DMS 273 treated with DMSO at 0.1 percent for 48 hours (cell line): ENCODE measurements around the gene TLN1.
A peak's percentile ranks its signal among the peaks of the same experiment; 100 is the strongest.

ENCODE experiments used
- DNase-seq: peaks from one replicate; lab custom pipeline; 2025; lab: John Stamatoyannopoulos, UW

The TLN1 gene

DNA sequence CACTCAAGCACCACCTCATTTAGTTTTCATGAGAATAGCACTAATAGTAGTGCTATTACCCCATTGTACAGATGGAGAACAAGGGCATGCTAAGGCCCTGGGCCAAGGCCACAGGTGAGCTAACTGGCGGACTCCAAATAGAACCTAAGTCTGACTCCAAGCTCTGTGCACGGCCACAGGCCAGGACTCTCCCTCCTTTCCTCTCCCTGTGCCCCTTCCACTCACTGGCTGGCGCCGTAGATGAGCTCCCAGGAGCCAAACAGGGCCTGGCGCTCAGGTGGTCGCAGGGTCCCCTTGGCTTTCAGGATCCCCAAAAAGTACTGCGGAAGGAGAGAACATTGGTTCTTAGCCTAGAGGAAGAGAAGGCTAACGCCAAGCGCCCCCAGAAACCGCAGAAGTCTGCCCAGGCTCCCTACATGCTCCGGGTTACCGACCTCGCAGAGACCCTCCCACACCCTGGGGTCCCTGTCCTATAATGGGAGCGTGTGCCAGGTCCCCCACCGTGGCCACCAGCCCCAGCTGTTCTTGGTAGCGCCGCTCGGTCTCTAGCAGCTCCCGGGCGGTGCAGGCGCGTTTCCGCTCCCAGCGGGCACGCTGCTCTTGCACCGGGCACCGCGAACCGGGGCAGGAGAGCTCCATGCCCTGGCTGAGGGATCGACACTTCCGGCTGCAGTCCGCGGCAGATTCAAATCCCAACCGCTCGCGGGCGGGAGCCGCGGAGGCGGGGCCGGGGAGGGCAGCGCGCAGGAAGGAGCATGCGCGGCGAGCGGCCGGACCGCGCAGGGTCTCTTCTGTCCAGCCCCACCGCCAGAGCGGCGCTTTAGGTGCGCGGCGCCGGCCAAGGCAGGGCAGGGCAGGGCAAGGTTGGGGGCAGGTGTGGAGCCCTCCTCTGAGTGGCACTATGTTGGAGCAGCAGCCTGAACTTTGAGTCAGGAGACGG, 67.2 kb downstream of the TLN1 start, which contains the start of gene ARHGEF39:
TSS of gene ARHGEF39 (minus strand) at position 665 of the 940 bp plus-strand sequence. CDS start at position 639, 26 bp downstream.
- peak; percentile 33 for DNase-seq

DNA sequence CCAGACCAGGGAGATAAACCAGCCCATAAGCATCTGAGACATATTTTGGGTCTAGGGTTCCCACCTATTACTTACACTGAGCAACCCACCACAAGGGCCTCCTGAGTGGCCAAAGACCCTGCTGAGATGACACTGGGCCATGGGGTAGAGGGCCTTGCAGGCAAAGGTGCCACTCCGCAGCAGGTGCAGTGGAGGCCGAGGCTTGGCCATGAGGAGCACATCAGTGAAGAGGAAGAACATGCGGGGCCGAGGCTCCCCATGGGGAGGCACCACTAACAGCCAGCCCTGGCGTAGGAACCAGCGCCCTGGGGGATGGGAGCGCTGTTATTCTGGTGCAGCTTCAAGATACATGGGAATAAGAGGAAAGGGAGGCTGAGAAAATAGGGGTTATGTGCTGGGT, 69.6 kb downstream of the TLN1 start:
- no peak for DNase-seq

DNA sequence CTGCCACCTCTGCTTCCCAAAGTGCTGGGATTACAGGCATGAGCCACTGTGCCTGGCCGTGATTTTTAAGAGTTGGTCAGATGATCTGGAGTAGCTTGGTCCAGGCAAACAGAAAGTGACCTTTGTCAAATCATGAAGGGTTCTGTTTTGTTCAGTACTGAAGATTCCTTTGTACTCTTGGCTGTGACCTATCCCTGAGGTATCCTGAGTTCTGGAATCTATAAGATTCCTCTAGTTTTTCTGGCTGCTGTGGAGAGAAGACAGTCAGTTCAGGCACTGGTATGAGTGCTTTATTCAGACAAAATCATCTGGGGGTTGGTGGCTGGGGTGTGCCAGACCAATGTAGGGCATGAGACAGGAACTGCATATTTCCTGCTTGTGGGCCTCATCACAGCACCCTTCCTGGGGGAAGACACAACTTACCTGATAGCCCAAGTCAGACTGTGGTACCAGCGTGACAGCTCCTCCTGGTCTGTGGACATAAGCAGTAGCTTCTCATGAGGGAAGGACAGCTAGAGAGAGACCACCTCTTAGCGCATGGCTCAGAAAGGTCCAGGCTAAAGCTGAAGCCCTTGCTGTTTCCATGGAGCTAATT, 70.1 kb downstream of the TLN1 start:
- DNase-seq = no peak

DNA sequence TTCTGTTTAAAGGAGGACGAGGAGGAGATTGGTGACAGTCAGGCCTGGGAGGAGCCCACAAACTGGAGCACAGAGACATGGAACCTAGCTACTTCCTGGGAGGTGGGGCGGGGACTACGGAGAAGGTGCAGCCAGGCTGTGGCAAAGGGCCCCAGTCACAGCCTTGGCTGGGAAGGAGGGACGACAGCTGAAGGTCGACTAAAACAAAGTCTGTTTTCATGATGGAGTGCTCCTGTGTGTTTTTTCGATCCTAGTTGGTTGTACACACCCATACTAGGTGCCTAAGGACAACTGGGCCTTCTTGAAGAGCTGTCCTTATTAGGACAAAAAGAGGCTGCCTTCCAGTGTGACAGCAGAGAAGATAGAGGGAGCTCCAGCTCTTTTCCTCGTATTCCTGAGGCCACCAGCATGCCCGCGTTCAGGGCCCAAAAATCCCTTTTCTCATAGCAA, 71.0 kb downstream of the TLN1 start:
- DNase-seq = no peak

DNA sequence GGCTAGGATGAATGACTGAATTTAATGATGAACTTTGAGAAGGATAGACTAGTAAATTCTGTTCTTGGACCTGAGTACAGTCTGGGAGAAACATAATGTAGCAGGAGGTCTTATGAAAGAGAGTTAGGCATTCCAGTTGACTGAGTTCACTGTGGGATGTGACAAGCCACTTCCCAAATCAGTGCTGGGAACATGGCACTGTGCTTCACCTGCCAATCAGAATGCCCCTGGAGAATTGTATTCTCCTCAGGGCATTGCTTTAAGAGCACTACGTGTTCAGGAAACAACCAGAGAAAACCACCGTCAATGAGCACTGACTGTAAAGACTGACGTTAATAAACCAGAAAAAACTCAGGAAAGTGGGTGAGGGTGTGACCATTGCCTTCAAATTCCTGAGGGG, 72.7 kb downstream of the TLN1 start:
- no peak for DNase-seq

DNA sequence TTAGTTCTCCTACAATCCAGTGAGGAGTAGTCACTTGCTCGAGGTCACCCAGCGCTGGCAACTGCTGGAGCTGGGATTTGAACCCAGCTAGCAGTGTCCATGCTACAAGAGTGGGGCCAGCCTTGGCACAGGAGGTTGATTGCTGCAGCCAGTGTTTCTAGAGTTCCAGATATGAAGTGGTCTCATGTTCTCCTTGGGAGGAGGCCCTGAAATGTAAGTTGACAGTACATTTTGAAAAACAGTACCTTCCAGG, 73.1 kb downstream of the TLN1 start:
- no peak for DNase-seq

DNA sequence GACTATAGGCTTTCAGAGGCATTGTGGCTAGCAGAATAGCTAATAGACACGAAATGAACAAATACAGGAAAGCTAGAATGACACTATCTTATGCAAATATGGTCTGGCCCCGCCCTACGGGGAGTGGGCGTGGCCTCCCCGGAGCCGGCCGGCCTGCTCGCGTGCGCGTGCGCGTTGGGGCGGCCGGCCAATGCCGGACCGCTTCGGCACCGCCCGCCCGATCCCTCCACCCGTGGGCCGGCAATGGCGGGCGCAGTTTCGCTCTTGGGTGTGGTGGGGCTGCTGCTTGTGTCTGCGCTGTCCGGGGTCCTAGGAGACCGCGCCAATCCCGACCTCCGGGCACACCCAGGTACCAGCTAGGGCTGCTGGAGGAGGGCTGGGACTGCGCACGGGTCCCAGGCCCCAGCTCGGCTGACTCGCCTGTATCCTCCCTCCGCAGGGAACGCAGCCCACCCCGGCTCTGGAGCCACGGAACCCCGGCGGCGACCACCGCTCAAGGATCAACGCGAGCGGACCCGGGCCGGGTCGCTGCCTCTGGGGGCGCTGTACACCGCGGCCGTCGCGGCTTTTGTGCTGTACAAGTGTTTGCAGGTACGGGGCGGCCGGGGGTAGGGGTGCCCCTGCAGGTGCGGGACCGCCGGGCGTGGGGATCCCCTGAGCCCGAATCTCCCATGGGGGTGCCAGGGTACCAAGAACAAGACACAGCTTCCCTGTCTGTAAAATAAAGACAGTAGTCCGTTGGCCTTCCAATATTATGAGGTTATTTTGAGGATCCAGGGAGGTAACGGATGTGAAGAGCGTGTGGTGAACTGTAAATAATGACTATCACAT, 73.6 kb downstream of the TLN1 start, which contains the start of gene CCDC107:
TSS of gene CCDC107 (plus strand) at position 156 of the 831 bp plus-strand sequence. CDS start at position 244, 88 bp downstream.
- DNase-seq = no peak

DNA sequence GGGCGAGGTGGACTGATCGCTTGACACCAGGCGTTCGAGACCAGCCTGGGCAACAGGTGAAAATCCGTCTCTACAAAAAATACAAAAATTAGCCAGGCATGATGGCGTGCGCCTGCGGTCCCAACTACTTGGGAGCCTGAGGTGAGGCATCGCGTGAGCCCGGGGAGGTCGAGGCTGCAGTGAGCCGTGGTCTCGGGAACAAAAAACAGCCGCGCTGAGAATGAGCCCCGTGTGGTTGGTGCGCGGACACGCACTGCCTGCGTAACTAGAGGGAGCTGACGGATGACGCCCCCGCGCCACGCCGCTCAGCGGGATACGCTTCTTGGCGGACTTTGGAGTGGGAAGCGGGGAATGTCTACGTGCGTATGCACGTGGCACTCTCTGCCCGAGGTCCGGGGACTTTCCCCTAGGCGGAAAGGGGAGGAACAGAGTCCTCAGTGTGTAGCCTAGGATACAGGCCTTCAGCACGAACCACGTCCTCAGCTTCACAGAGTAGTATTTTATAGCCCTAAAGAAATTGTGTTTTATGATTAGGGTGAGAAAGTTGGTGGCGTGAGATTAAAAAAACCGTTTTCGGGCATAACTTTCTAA, 74.4 kb downstream of the TLN1 start, which contains the start of gene RMRP:
TSS of gene RMRP (minus strand) at position 474 of the 591 bp plus-strand sequence.
- peak; percentile 97 for DNase-seq

DNA sequence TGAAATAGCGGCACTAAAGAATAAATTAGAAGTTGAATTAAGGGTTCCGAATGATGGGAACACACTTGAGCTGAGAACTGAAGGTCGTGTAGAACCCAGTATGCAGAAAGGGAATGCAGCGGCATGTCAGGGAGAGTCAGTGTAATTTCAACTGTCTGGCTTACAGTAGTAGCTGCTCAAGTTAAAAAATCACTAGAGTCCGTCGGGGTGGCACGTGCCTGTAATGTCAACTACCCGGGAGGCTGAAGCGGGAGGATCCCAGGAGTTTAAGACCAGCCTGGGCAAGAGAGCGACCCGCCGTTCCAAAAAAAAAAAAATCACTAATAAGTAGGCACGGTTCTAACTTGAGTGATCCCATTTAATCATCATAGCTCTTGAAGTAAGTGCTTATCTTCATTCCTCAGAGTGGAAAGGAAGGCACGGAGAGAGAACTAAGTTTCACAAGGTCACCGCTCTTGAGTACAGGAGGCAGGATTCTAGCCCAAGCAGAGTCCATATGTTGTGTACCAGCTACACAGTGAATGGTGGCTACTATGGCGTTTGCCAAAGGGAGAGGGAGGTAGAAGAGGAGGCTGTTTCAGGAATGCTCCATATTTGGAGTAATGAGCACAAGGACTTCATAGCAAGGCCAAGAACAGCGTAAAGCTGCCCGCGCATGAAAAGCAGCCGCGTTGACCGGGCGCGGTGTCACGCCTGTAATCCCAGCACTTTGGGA, 75.0 kb downstream of the TLN1 start:
- no peak for DNase-seq

DNA sequence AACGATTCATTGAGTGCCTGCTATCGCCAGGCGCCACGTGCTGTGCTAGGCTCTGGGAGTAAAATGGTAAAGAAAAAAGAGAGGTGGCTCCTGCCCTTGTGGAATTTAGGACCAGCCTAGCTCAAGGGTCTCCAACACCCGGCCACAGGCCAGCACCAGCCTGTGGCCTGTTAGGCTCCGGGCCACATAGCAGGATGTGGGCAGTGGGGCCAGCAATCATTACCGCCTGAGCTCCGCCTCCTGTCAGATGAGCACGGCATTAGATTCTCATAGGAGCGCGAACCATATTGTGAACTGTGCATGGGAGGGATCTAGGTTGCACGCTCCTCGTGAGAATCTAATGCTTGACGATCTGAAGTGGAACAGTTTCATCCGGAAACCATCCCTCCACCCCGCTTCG, 75.6 kb downstream of the TLN1 start:
- DNase-seq = no peak

DNA sequence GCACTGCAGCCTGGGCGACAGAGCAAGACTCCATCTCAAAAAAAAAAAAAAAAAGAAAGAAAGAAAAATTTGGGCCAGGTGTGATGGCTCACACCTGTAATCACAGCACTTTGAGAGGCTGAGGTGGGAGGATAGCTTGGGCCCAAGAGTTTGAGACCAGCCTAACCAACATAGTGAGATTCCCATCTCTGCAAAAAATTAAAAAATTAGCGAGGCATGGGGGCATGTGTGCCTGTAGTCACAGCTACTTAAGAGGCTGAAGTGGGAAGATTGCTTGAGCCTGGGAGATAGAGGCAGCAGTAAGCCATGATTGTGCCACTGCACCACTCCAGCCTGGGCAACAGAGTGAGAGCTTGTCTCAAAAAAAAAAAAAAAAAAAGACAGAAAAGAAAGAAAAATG, 78.4 kb downstream of the TLN1 start:
- DNase-seq = no peak

DNA sequence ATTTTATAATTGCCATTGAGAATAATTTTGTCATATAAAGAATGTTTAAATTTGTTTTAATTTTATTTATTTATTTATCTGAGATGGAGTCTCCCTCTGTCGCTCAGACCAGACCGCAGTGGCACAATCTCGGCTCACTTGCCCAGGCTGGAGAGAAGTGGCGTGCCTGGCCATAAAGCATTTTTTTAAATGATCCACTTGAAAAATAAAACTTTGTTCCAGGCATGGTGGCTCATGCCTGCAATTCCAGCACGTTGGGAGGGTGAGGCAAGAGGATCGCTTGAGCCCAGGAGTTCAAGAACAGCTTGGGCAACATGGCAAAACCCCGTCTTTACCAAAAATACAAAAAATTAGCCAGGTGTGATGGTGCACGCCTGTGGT, 79.2 kb downstream of the TLN1 start:
- DNase-seq = no peak

DNA sequence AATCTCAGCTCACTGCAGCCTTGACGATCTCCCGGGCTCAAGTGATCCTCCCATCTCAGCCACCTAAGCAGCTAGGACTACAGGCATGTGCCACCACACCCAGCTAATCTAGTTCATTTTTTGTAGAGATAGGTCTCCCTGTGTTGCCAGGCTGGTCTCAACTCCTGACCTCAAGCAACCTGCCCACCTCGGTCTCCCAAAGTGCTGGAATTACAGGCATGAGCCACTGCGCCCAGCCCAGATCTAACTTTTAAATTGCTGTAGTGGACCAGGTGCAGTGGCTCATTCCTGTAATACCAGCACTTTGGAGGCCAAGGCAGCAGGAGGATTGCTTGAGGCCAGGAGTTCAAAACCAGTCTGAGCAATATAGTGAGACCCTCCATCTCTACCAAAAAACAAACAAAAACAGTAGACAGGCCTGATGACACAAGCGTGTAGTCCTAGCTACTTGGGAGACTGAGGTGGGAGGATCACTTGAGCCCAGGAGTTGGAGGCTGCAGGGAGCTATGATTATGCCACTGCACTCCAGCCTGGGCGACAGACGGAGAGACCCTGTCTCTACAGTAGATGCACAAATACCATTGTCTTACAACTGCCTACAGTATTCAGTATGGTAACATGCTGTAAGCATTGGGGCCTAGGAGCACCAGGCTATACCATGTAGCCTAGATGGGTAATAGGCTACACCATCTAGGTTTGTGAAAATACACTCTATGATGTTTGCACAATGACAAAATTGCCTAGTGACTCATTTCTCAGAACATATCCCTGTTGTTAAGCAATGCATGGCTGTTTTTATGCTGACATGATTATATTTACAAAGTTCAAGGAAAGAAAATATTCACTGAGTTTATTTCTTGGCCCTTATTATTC, 79.8 kb downstream of the TLN1 start:
- DNase-seq = no peak

DNA sequence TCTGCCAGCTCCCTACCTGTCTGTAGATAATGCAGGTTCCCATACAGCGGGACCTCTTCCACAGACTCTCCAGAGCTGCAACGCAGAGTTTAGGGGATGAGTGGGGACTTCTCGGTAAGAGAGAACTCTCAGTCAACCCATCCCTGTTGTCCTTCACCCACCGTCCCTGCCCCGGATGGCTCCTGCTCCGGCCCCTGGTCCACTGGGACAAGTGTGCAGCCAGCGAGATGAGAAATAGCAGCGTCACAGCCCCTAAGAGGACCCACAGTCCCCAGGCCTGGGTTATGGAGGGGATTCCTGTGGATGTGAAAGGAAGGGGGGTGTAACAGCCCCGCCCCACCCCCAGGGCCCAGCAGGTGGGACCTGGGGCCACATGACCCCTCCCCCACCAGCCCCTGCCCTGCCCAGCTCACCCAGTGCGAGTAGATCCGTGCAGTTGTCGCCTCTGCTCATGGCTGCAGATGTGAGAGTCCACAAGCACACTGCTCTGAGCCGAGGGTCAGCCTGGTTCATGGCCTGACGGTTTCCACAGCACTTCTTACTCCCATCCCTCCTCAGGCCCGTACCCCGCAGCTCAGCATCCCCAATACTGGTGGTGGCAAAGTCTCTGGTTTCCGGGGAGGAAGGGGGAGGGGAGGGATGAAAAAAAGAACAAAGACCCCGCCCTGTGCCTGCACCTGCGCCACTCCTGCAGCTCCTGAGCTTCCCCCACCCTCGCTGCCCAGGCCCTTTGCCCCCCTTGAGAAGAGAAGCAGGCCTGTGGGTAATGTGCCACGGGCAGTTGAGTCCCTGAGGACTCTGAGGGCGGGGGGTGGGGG, 81.4 kb downstream of the TLN1 start, which contains the start of gene SIT1:
TSS of gene SIT1 (minus strand) at position 591 of the 818 bp plus-strand sequence. CDS start at position 513, 78 bp downstream.
- DNase-seq = no peak

DNA sequence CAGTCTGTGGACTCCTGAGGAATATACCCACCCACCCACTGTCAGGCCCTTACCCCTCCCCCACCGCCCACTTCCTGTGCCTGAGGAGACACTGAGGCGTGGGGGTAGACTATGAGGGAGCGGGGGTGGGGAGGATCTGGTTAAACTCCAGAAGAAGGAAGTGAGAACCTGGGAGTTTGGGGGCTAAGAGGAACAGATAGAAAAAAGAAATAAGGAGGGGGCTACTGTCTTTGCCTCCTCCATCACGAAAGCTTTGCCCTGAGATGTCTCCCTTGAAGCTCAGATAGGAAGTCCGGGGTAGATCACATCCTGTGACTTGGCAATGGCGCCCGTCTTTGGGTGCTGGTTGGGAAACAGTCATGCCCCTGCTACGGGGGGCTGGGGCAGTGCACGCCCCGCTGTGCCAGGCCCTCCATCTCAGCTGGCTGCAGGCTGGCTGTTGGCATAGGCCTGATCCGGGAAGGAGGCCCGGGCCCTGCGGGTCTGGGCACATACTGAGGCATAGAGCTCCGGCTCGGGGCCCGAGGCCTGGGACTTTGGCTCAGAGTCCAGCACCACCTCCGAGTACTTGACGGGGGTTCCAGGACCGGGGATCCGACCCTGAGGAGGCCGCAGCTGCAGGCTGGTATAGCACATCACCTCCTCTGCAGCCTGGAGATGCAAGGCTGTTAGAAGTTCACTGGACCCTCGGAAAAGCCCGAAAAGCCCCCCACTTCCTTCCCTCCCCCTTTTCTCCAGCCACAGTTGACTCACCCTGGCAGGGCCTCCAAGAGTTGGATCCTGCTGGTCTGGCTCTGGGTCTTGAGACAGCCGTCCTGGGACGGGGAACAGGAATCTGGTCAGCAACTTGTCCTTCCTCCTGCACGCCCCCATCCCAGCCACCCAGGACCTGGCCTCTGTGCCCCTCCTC, 82.3 kb downstream of the TLN1 start:
- no peak for DNase-seq
